HUES6 (cell line): ENCODE data around the gene NSMF.
"Not testable (repeated sequence)": the region's sequence is repeated elsewhere in the genome, so short reads cannot be mapped to it uniquely, and the experiment has no call there.

Source experiments
- H3K27ac ChIP-seq: 2 replicates; pipeline ENCODE4 v1.7.0; 2013; ENCODE audit warnings: low read depth, mild to moderate bottlenecking, low read length, inconsistent platforms
- H3K27me3 ChIP-seq: 2 replicates; pipeline ENCODE4 v1.6.1; 2013; ENCODE audit warnings: low read length; ENCODE audit not compliant: control insufficient read depth, insufficient read depth
- H3K36me3 ChIP-seq: 2 replicates; pipeline ENCODE4 v1.6.1; 2013; ENCODE audit warnings: low read length; ENCODE audit not compliant: control insufficient read depth, insufficient read depth
- H3K4me1 ChIP-seq: 2 replicates; pipeline ENCODE4 v1.6.1; 2013; ENCODE audit warnings: low read length; ENCODE audit not compliant: control insufficient read depth, insufficient read depth
- H3K4me3 ChIP-seq: 2 replicates; pipeline ENCODE4 v1.5.1; 2013; ENCODE audit warnings: low read depth, low read length
- H3K9ac ChIP-seq: one replicate; pipeline ENCODE4 v1.6.1; 2013; ENCODE audit warnings: mild to moderate bottlenecking, low read length
- H3K9me3 ChIP-seq: 2 replicates; pipeline ENCODE4 v1.6.1; 2013; ENCODE audit warnings: low read depth, low read length; ENCODE audit not compliant: control insufficient read depth, insufficient read depth

Gene NSMF

GRCh38 chr9:137466389-137467085 lies 7.4 kb upstream of the NSMF start:
- H3K9me3 ChIP-seq: not testable (repeated sequence)

GRCh38 chr9:137465720-137466388 lies 6.7 kb upstream of the NSMF start:
- Histone ChIP-seq H3K4me3 (no peak overlapping the region), H3K4me1 (no peaks in the 10 kb centered on the region), H3K27ac (no peak overlapping the region), H3K9ac (no peak overlapping the region), H3K9me3 (peaks cover 3% of the 10 kb centered on the region; the same call in 1 of the 2 replicates), H3K27me3 (no peaks in the 10 kb centered on the region), H3K36me3 (no peaks in the 10 kb centered on the region)

More at GRCh38 chr9:137466389-137467085, 7.4 kb upstream of the NSMF start:
- not testable (repeated sequence) for H3K9ac ChIP-seq, H3K4me1 ChIP-seq, H3K36me3 ChIP-seq, H3K4me3 ChIP-seq, H3K27ac ChIP-seq, H3K27me3 ChIP-seq

GRCh38 chr9:137465000-137465719 lies 6.0 kb upstream of the NSMF start:
- H3K4me1 ChIP-seq: no peaks in the 10 kb centered on the region

GRCh38 chr9:137464291-137464999 lies 5.3 kb upstream of the NSMF start:
- Histone ChIP-seq H3K27me3 (no peaks in the 10 kb centered on the region), H3K27ac (no peak overlapping the region), H3K36me3 (no peaks in the 10 kb centered on the region), H3K4me1 (peaks cover 2% of the 10 kb centered on the region; the same call in 1 of the 2 replicates), H3K9ac (no peak overlapping the region), H3K4me3 (no peak overlapping the region), H3K9me3 (peaks cover 3% of the 10 kb centered on the region; the same call in 1 of the 2 replicates)

More at GRCh38 chr9:137465000-137465719, 6.0 kb upstream of the NSMF start:
- peaks cover 3% of the 10 kb centered on the region; the same call in 1 of the 2 replicates for H3K9me3 ChIP-seq
- H3K9ac ChIP-seq: no peak overlapping the region
- H3K36me3 ChIP-seq: no peaks in the 10 kb centered on the region
- no peak overlapping the region for H3K27ac ChIP-seq
- no peaks in the 10 kb centered on the region for H3K27me3 ChIP-seq
- H3K4me3 ChIP-seq: no peak overlapping the region

- Histone ChIP-seq H3K27ac (no peak overlapping the region), H3K9ac (no peak overlapping the region), H3K36me3 (no peaks in the 10 kb centered on the region), H3K9me3 (peaks cover 3% of the 10 kb centered on the region; the same call in 1 of the 2 replicates), H3K27me3 (no peaks in the 10 kb centered on the region), H3K4me3 (no peak overlapping the region), H3K4me1 (peaks cover 3% of the 10 kb centered on the region; the same call in 1 of the 2 replicates)
Observed at GRCh38 chr9:137463931-137464290, 4.8 kb upstream of the NSMF start.

GRCh38 chr9:137462986-137463930 lies 4.1 kb upstream of the NSMF start:
- Histone ChIP-seq H3K27ac (no peak overlapping the region), H3K9ac (no peak overlapping the region), H3K36me3 (no peaks in the 10 kb centered on the region), H3K9me3 (peaks cover 3% of the 10 kb centered on the region; the same call in 1 of the 2 replicates), H3K4me1 (peaks cover 4% of the 10 kb centered on the region), H3K27me3 (no peaks in the 10 kb centered on the region; the same call in 1 of the 2 replicates), H3K4me3 (no peak overlapping the region)

- Histone ChIP-seq H3K4me1 (peaks cover 10% of the 10 kb centered on the region), H3K9me3 (peaks cover 3% of the 10 kb centered on the region; the same call in 1 of the 2 replicates), H3K36me3 (peaks cover under 1% of the 10 kb centered on the region; the same call in 1 of the 2 replicates), H3K9ac (no peak overlapping the region), H3K4me3 (no peak overlapping the region), H3K27me3 (no peaks in the 10 kb centered on the region; the same call in 1 of the 2 replicates), H3K27ac (no peak overlapping the region)
Observed at GRCh38 chr9:137462396-137462985, 3.4 kb upstream of the NSMF start.

GRCh38 chr9:137461663-137462395 lies 2.7 kb upstream of the NSMF start:
- Histone ChIP-seq H3K9ac (no peak overlapping the region), H3K27ac (no peak overlapping the region), H3K4me3 (no peak overlapping the region), H3K36me3 (peaks cover 7% of the 10 kb centered on the region), H3K9me3 (peaks cover 3% of the 10 kb centered on the region; the same call in 1 of the 2 replicates), H3K4me1 (peaks cover 10% of the 10 kb centered on the region), H3K27me3 (no peaks in the 10 kb centered on the region; the same call in 1 of the 2 replicates)

GRCh38 chr9:137461316-137461662 lies 2.2 kb upstream of the NSMF start:
- peaks cover 10% of the 10 kb centered on the region for H3K4me1 ChIP-seq
- H3K9me3 ChIP-seq: peaks cover 3% of the 10 kb centered on the region; the same call in 1 of the 2 replicates
- H3K36me3 ChIP-seq: peaks cover 13% of the 10 kb centered on the region
- H3K27me3 ChIP-seq: no peaks in the 10 kb centered on the region; the same call in 1 of the 2 replicates
- H3K27ac ChIP-seq: no peak overlapping the region
- H3K9ac ChIP-seq: no peak overlapping the region
- no peak overlapping the region for H3K4me3 ChIP-seq
